Glutamatergic neuron (in vitro differentiated cells): ENCODE measurements around the gene GPRIN2. TPM values are rescaled to one million over a fixed set of nuclear protein-coding genes. Genes with fewer than 3 reads are reported as not detected.
A peak's percentile ranks its signal among the peaks of the same experiment; 100 is the strongest.
"Not testable (repeated sequence)": the region's sequence is repeated elsewhere in the genome, so short reads cannot be mapped to it uniquely, and the experiment has no call there.

Source experiments
- DNase-seq: peaks from one replicate; pipeline ENCODE4 v3.0.0; 2022
- H3K27ac Mint-ChIP-seq: one replicate; pipeline ENCODE4 v1.8.0; 2020; ENCODE audit warnings: mild to moderate bottlenecking, mixed read lengths, inconsistent platforms; ENCODE audit not compliant: unreplicated experiment
- H3K27me3 Mint-ChIP-seq: one replicate; pipeline ENCODE4 v1.8.0; 2020; ENCODE audit warnings: mild to moderate bottlenecking, moderate library complexity, mixed read lengths, inconsistent platforms; ENCODE audit not compliant: unreplicated experiment
- H3K36me3 Mint-ChIP-seq: one replicate; pipeline ENCODE4 v1.8.0; 2020; ENCODE audit warnings: mild to moderate bottlenecking, mixed read lengths, inconsistent platforms; ENCODE audit not compliant: unreplicated experiment
- H3K4me1 Mint-ChIP-seq: one replicate; pipeline ENCODE4 v1.8.0; 2020; ENCODE audit warnings: mild to moderate bottlenecking, low read depth, mixed read lengths, inconsistent platforms; ENCODE audit not compliant: unreplicated experiment
- H3K4me3 Mint-ChIP-seq: one replicate; pipeline ENCODE4 v1.8.0; 2020; ENCODE audit warnings: mild to moderate bottlenecking, mixed read lengths, inconsistent platforms; ENCODE audit not compliant: unreplicated experiment
- H3K9me3 Mint-ChIP-seq: one replicate; pipeline ENCODE4 v1.8.0; 2020; ENCODE audit warnings: mild to moderate bottlenecking, moderate library complexity, mixed read lengths, inconsistent platforms; ENCODE audit not compliant: unreplicated experiment
- CTCF ChIP-seq: fragments of 200-600 bp; sonication (generic); IDR thresholded peaks from one replicate; pipeline ENCODE4 v1.5.0; 2021; ENCODE audit not compliant: partially characterized antibody, unreplicated experiment
- total RNA-seq: library from RNA; stranded (reverse); fragmentation: NEBNext Ultra II Directional; extraction: Animal tissue kit (Norgen Biotek cat#: 25700); gene quantifications from one replicate; pipeline ENCODE4 v1.2.1, GENCODE V29; 2021; ENCODE audit not compliant: unreplicated experiment

The GPRIN2 gene
- total RNA-seq, 1 donor from 2014 or later, result 3.0 TPM

- no peaks in the 10 kb centered on the region for H3K27me3 Mint-ChIP-seq
- TF ChIP-seq CTCF, result no peak
- no peaks in the 10 kb centered on the region for H3K9me3 Mint-ChIP-seq
- H3K36me3 Mint-ChIP-seq, result no peaks in the 10 kb centered on the region
- no peak overlapping the region for H3K4me3 Mint-ChIP-seq
- H3K27ac Mint-ChIP-seq, result no peak overlapping the region
- no peak for DNase-seq
- peaks cover 3% of the 10 kb centered on the region for H3K4me1 Mint-ChIP-seq
Measured at GRCh38 chr10:46515366-46515765, 41.1 kb downstream of the GPRIN2 start.

- DNase-seq, result no peak
Measured at GRCh38 chr10:46514899-46515298, 41.6 kb downstream of the GPRIN2 start.

GRCh38 chr10:46514431-46514861, 42.0 kb downstream of the GPRIN2 start:
- no peak for TF ChIP-seq CTCF
- no peaks in the 10 kb centered on the region for H3K36me3 Mint-ChIP-seq
- H3K4me1 Mint-ChIP-seq, result peaks cover 3% of the 10 kb centered on the region
- H3K27me3 Mint-ChIP-seq, result no peaks in the 10 kb centered on the region
- H3K9me3 Mint-ChIP-seq, result no peaks in the 10 kb centered on the region
- no peak overlapping the region for H3K27ac Mint-ChIP-seq
- peak; percentile 12 for DNase-seq
- no peak overlapping the region for H3K4me3 Mint-ChIP-seq

More at GRCh38 chr10:46514899-46515298, 41.6 kb downstream of the GPRIN2 start:
- Mint-ChIP-seq H3K27ac (no peak overlapping the region), H3K9me3 (no peaks in the 10 kb centered on the region), H3K36me3 (no peaks in the 10 kb centered on the region), H3K27me3 (no peaks in the 10 kb centered on the region), H3K4me3 (no peak overlapping the region), H3K4me1 (peaks cover 3% of the 10 kb centered on the region)
- no peak for TF ChIP-seq CTCF

GRCh38 chr10:46513333-46513732, 43.1 kb downstream of the GPRIN2 start:
- DNase-seq, H3K36me3 Mint-ChIP-seq, H3K27me3 Mint-ChIP-seq, H3K4me3 Mint-ChIP-seq, H3K4me1 Mint-ChIP-seq, H3K9me3 Mint-ChIP-seq, H3K27ac Mint-ChIP-seq: not testable (repeated sequence)

- not testable (repeated sequence) for H3K27me3 Mint-ChIP-seq, H3K9me3 Mint-ChIP-seq, DNase-seq, H3K4me3 Mint-ChIP-seq, H3K27ac Mint-ChIP-seq, H3K36me3 Mint-ChIP-seq, H3K4me1 Mint-ChIP-seq
Measured at GRCh38 chr10:46512725-46513124, 43.7 kb downstream of the GPRIN2 start.

- not testable (repeated sequence) for H3K27me3 Mint-ChIP-seq, H3K27ac Mint-ChIP-seq, H3K4me3 Mint-ChIP-seq, DNase-seq, H3K36me3 Mint-ChIP-seq, H3K4me1 Mint-ChIP-seq, H3K9me3 Mint-ChIP-seq
Measured at GRCh38 chr10:46512002-46512401, 44.5 kb downstream of the GPRIN2 start.

Other genes starting within 250 kb of the GPRIN2 start
- gene ANXA8L1, start 180.9 kb downstream of the GPRIN2 start, total RNA-seq, result not detected
- not detected for gene NPY4R, start 90.7 kb downstream of the GPRIN2 start, total RNA-seq
- 2.5 TPM for gene SYT15, start 22.5 kb upstream of the GPRIN2 start, total RNA-seq